K562 (cell line): ENCODE results near the gene GNAI2. TPM values are rescaled to one million over a fixed set of nuclear protein-coding genes. Genes with fewer than 3 reads are reported as not detected.

ENCODE experiments used
- ATF2 ChIP-seq: sonication (generic); formaldehyde crosslinking; IDR thresholded peaks from 2 replicates; pipeline ENCODE4 v1.8.1; 2022; ENCODE audit warnings: missing genetic modification reagents
- DMBX1 ChIP-seq: fragments of 250-450 bp; sonication (Bioruptor Pico); IDR thresholded peaks from 2 replicates; pipeline ENCODE4 v1.8.0; 2022; ENCODE audit warnings: inconsistent platforms, mild to moderate bottlenecking, moderate library complexity, borderline replicate concordance
- FOXA1 ChIP-seq: fragments of 450-650 bp; IDR thresholded peaks from 2 replicates; pipeline ENCODE4 v1.6.1; 2016; ENCODE audit warnings: mild to moderate bottlenecking, borderline replicate concordance
- HOXB6 ChIP-seq: fragments of 250-450 bp; sonication (Bioruptor Pico); IDR thresholded peaks from 2 replicates; pipeline ENCODE4 v1.5.1; 2022; ENCODE audit warnings: mild to moderate bottlenecking, borderline replicate concordance
- KLF10 ChIP-seq: fragments of 250-450 bp; sonication (Bioruptor Pico); IDR thresholded peaks from 2 replicates; pipeline ENCODE4 v1.6.1; 2021; ENCODE audit warnings: matching md5 sums
- LCOR ChIP-seq: sonication (generic); formaldehyde crosslinking; IDR thresholded peaks from 2 replicates; pipeline ENCODE4 v1.8.0; 2022; ENCODE audit warnings: mild to moderate bottlenecking, missing genetic modification reagents
- NFIX ChIP-seq: fragments of 250-450 bp; sonication (Bioruptor Pico); IDR thresholded peaks from 2 replicates; pipeline ENCODE4 v1.4.0; 2020; ENCODE audit warnings: low read depth, mild to moderate bottlenecking, moderate library complexity
- NKRF ChIP-seq: fragments of 450-650 bp; IDR thresholded peaks from 2 replicates; pipeline ENCODE4 v1.6.1; 2016; ENCODE audit warnings: borderline replicate concordance
- NR2C2 ChIP-seq, 2 experiments: fragments of 200-800 bp in 1 of 2; sonication (Bioruptor generic) in 1 of 2; sonication (generic) in 1 of 2; formaldehyde crosslinking in 1 of 2; IDR thresholded peaks; 2 replicates each; pipeline versions ENCODE4 v1.6.1 to v1.8.0; 2016 to 2022; ENCODE audit warnings: mild to moderate bottlenecking in 1 of 2, missing compliant biosample characterization in 1 of 2, missing genetic modification characterization in 1 of 2, missing genetic modification reagents in 1 of 2
- RHOXF2B ChIP-seq: fragments of 250-450 bp; sonication (Bioruptor Pico); conservative IDR thresholded peaks from 2 replicates; pipeline ENCODE4 v1.5.1; 2021
- SIN3B ChIP-seq: fragments of 450-650 bp; IDR thresholded peaks from 2 replicates; pipeline ENCODE4 v1.6.1; 2017; ENCODE audit warnings: low read depth, mild to moderate bottlenecking, moderate library complexity
- ZNF165 ChIP-seq: fragments of 250-450 bp; sonication (Bioruptor Pico); IDR thresholded peaks from 2 replicates; pipeline ENCODE4 v1.4.0; 2020; ENCODE audit warnings: borderline replicate concordance
- ZNF551 ChIP-seq: fragments of 250-450 bp; sonication (Bioruptor Pico); IDR thresholded peaks from 2 replicates; pipeline ENCODE4 v1.5.0; 2021; ENCODE audit warnings: mild to moderate bottlenecking, moderate library complexity
- ZNF77 ChIP-seq: fragments of 250-450 bp; sonication (Bioruptor Pico); IDR thresholded peaks from 2 replicates; pipeline ENCODE4 v1.5.0; 2020
- polyA plus RNA-seq, 8 experiments: library from polyadenylated mRNA; depleted of rRNA in 4 of 8; stranded (reverse) in 5 of 8; unstranded in 3 of 8; fragments of >200 nt; fragmentation: Nextera tagmentation in 2 of 8; fragmentation: Illumina TruSeq in 1 of 8; extraction: Ambion mirVana in 2 of 8; extraction: Trizol in 1 of 8; gene quantifications; 2 replicates each; pipeline versions ENCODE4 v1.2.1 to v1.2.3, GENCODE V29; 2011 to 2014; ENCODE audit warnings: inconsistent platforms in 1 of 8, missing spikeins in 1 of 8
- total RNA-seq, 7 experiments: library from RNA; depleted of rRNA in 6 of 7; stranded (reverse); fragments of >200 nt in 6 of 7; fragmentation: Illumina TruSeq in 2 of 7; extraction: Trizol in 2 of 7; gene quantifications; 2 replicates each; pipeline versions ENCODE4 v1.2.1 to v1.2.3, GENCODE V29; 2011 to 2021; ENCODE audit warnings: low replicate concordance in 1 of 7
- TF ChIP-seq, protein P1 (sequence below): fragments of 250-450 bp; sonication (Bioruptor Pico); IDR thresholded peaks from 2 replicates; pipeline ENCODE4 v1.8.0; 2021; ENCODE audit warnings: mild to moderate bottlenecking, moderate library complexity
- TF ChIP-seq, protein P2 (sequence below), 2 experiments: fragments of 200-800 bp in 1 of 2; sonication (Bioruptor generic) in 1 of 2; sonication (generic) in 1 of 2; formaldehyde crosslinking in 1 of 2; IDR thresholded peaks in 1 of 2; conservative IDR thresholded peaks in 1 of 2; 2 replicates each; pipeline versions ENCODE4 v1.5.0 to v1.6.1; 2016 to 2020; ENCODE audit warnings: missing compliant biosample characterization in 1 of 2, missing genetic modification characterization in 1 of 2, missing genetic modification reagents in 1 of 2
- TF ChIP-seq, protein P3 (sequence below): fragments of 450-650 bp; IDR thresholded peaks from 2 replicates; pipeline ENCODE4 v1.7.1; 2018; ENCODE audit warnings: mild to moderate bottlenecking, low read depth; ENCODE audit not compliant: partially characterized antibody

GNAI2 gene
- total and polyA plus RNA-seq, 9 of the 15 experiments (the other 6 are each of a cell fraction or from before 2014, with no cell fraction given): 1.1 to 72.2 (median 42.7) TPM

DNA sequence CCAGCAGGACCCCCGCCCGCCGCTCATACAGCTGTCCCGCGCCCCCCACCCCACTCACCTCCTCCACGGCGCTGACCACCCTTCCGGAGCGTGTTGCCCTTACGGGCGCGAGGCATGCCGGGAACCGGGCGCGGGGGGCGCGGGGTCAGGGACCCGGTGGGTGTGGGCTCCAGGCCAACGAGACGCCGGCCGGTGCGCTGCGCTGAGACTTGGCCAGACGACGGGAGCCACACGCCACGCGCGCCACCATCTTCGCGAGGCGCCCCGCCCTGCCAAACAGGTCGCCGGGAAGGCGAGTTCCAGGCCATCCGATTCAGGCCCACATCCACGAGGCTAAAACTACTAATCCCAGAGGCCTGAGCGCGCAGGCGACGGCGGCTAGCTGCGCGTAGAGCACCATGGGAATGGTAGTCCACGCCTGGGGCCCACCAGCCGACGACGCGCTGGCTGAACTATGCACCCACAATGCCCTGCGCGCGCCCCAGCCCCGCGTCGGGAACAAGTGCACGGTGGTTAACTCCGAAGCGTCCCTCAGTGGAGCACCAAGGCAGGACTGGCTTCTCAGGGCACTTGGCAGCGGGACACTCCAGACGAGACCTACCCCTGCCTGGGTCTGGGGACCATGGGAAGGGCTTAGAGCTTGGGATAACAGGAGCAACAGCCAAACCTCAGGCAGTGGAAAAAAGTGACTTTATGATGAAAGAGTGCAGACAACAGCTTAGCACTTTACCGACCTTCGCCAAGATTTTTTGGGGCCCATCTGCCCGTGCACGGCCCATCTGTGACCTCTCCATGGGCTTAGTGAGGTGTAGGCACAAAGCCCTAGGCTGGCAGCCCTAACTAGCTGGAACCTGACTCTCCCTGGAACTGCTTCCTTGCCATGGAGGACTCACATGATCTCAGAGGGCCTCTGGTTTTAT lies 56.4 kb downstream of the GNAI2 start, which contains the start of gene IFRD2 (continued):
- TF ChIP-seq, protein P1, sequence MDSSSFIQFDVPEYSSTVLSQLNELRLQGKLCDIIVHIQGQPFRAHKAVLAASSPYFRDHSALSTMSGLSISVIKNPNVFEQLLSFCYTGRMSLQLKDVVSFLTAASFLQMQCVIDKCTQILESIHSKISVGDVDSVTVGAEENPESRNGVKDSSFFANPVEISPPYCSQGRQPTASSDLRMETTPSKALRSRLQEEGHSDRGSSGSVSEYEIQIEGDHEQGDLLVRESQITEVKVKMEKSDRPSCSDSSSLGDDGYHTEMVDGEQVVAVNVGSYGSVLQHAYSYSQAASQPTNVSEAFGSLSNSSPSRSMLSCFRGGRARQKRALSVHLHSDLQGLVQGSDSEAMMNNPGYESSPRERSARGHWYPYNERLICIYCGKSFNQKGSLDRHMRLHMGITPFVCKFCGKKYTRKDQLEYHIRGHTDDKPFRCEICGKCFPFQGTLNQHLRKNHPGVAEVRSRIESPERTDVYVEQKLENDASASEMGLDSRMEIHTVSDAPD: no peak
- TF ChIP-seq DMBX1 (CRISPR knock-in tag) (peak; percentile 94), ATF2 (no peak), SIN3B (peak; percentile 81), ZNF551 (no peak), KLF10 (no peak), NFIX (CRISPR knock-in tag) (no peak), ZNF77 (no peak), FOXA1 (no peak), LCOR (CRISPR knock-in tag) (no peak; the same call in none of the 2 replicates), NR2C2 (CRISPR knock-in tag; IDR thresholded peaks at IDR 0.05) (peak; percentile 88), NR2C2 (tag; IDR thresholded peaks at IDR 0.05) (peak; percentile 91), ZNF165 (CRISPR knock-in tag) (no peak), RHOXF2B (no peak), NKRF (peak; percentile 68; the same call in 1 of the 2 replicates), HOXB6 (CRISPR knock-in tag) (no peak)
- TF ChIP-seq, protein P2, sequence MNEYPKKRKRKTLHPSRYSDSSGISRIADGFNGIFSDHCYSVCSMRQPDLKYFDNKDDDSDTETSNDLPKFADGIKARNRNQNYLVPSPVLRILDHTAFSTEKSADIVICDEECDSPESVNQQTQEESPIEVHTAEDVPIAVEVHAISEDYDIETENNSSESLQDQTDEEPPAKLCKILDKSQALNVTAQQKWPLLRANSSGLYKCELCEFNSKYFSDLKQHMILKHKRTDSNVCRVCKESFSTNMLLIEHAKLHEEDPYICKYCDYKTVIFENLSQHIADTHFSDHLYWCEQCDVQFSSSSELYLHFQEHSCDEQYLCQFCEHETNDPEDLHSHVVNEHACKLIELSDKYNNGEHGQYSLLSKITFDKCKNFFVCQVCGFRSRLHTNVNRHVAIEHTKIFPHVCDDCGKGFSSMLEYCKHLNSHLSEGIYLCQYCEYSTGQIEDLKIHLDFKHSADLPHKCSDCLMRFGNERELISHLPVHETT (CRISPR knock-in tag; conservative IDR thresholded peaks at IDR 0.05 in 1 of 2, IDR thresholded peaks at IDR 0.05 in 1 of 2): peak in 1 of 2 experiments; percentile 91; a peak in 2 of 4 replicates
- TF ChIP-seq, protein P3, sequence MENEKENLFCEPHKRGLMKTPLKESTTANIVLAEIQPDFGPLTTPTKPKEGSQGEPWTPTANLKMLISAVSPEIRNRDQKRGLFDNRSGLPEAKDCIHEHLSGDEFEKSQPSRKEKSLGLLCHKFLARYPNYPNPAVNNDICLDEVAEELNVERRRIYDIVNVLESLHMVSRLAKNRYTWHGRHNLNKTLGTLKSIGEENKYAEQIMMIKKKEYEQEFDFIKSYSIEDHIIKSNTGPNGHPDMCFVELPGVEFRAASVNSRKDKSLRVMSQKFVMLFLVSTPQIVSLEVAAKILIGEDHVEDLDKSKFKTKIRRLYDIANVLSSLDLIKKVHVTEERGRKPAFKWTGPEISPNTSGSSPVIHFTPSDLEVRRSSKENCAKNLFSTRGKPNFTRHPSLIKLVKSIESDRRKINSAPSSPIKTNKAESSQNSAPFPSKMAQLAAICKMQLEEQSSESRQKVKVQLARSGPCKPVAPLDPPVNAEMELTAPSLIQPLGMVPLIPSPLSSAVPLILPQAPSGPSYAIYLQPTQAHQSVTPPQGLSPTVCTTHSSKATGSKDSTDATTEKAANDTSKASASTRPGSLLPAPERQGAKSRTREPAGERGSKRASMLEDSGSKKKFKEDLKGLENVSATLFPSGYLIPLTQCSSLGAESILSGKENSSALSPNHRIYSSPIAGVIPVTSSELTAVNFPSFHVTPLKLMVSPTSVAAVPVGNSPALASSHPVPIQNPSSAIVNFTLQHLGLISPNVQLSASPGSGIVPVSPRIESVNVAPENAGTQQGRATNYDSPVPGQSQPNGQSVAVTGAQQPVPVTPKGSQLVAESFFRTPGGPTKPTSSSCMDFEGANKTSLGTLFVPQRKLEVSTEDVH: no peak
